Right lobe of liver (tissue), 4 donors: Measurements from ENCODE around the gene NAALADL2.

Experiments
- POLR2A ChIP-seq: fragments of 450-650 bp; IDR thresholded peaks from one replicate; pipeline ENCODE4 v1.6.1; 2017; ENCODE audit warnings: antibody characterized with exemption, mild to moderate bottlenecking
- TF ChIP-seq, protein P1 (sequence below), 4 donors: fragments of 200-600 bp in 3 of 4; fragments of 450-650 bp in 1 of 4; IDR thresholded peaks; one replicate each; pipeline versions ENCODE4 v1.5.1 to v1.8.0; 2016 to 2022; ENCODE audit warnings: antibody characterized with exemption in 4 of 4, mild to moderate bottlenecking in 2 of 4
- donor health status: DM: no; HTN: no; CAD: no.
- donor health status: DM: no; HTN: no; CAD: no.
- donor health status: DM: no; HTN: yes; CAD: no.

DNA sequence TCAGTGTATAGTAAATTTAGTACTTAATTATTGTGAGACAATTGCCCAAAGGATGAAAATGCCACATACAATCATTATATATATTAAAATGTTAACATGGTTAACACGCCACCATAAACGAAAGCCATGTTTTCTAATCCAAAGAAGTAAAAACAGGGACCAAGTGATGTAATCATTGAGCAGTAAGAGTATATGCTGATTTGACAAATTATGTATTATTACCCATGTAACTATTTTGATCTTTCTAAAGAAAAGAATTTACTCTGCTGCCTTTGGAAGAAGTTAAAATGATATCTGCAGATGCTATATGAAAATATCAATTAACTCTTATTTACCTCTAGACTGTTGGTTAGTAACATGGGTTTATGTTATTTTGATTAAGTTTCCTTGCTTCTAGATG is 150.2 kb downstream of the NAALADL2 start:
- TF ChIP-seq, protein P1, sequence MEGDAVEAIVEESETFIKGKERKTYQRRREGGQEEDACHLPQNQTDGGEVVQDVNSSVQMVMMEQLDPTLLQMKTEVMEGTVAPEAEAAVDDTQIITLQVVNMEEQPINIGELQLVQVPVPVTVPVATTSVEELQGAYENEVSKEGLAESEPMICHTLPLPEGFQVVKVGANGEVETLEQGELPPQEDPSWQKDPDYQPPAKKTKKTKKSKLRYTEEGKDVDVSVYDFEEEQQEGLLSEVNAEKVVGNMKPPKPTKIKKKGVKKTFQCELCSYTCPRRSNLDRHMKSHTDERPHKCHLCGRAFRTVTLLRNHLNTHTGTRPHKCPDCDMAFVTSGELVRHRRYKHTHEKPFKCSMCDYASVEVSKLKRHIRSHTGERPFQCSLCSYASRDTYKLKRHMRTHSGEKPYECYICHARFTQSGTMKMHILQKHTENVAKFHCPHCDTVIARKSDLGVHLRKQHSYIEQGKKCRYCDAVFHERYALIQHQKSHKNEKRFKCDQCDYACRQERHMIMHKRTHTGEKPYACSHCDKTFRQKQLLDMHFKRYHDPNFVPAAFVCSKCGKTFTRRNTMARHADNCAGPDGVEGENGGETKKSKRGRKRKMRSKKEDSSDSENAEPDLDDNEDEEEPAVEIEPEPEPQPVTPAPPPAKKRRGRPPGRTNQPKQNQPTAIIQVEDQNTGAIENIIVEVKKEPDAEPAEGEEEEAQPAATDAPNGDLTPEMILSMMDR (IDR thresholded peaks at IDR 0.05), result no peak
- TF ChIP-seq POLR2A, result no peak
